Dendritic cell treated with granulocyte-macrophage colony-stimulating factor and Interleukin-4, amounts not matched to agents 40 ng/mL and 50 ng/mL, for 4 days (primary cell): ENCODE results near the gene SAA4.
"Not testable (repeated sequence)": the region's sequence is repeated elsewhere in the genome, so short reads cannot be mapped to it uniquely, and the experiment has no call there.

Experiments
- H3K27ac Mint-ChIP-seq: one replicate; pipeline ENCODE4 v1.8.0; 2022; ENCODE audit warnings: mild to moderate bottlenecking, mixed read lengths
- H3K27me3 Mint-ChIP-seq: one replicate; pipeline ENCODE4 v1.8.0; 2022; ENCODE audit warnings: mild to moderate bottlenecking, mixed read lengths
- H3K36me3 Mint-ChIP-seq: one replicate; pipeline ENCODE4 v1.8.0; 2022; ENCODE audit warnings: low read depth, mixed read lengths
- H3K4me1 Mint-ChIP-seq: one replicate; pipeline ENCODE4 v1.8.0; 2022; ENCODE audit warnings: low read depth, mixed read lengths
- H3K4me3 Mint-ChIP-seq: one replicate; pipeline ENCODE4 v1.8.0; 2022; ENCODE audit warnings: mild to moderate bottlenecking, moderate library complexity, mixed read lengths
- H3K9me3 Mint-ChIP-seq: one replicate; pipeline ENCODE4 v1.8.0; 2022; ENCODE audit warnings: mixed read lengths
- intact Hi-C: fragments of 100-400 bp; cut with micrococcal nuclease; formaldehyde crosslinking; loops from one replicate; pipeline ENCODE4 v1.15.0; 2022

The SAA4 gene

DNA sequence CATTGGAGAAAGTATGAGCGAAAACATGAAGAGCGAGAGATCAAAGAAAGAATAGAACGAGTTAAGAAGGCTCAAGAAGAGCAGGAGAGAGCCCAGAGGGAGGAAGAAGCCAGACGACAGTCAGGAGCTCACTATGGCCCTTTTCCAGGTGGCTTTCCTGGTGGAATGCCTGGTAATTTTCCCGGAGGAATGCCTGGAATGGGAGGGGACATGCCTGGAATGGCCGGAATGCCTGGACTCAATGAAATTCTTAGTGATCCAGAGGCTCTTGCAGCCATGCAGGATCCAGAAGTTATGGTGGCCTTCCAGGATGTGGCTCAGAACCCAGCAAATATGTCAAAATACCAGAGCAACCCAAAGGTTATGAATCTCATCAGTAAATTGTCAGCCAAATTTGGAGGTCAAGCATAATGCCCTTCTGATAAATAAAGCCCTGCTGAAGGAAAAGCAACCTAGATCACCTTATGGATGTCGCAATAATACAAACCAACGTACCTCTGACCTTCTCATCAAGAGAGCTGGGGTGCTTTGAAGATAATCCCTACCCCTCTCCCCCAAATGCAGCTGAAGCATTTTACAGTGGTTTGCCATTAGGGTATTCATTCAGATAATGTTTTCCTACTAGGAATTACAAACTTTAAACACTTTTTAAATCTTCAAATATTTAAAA lies 26.2 kb upstream of the SAA4 start:
- H3K27ac Mint-ChIP-seq, intact Hi-C loops, H3K36me3 Mint-ChIP-seq, H3K4me3 Mint-ChIP-seq, H3K27me3 Mint-ChIP-seq, H3K9me3 Mint-ChIP-seq: not testable (repeated sequence)
- peaks cover 26% of the 10 kb centered on the region for H3K4me1 Mint-ChIP-seq

DNA sequence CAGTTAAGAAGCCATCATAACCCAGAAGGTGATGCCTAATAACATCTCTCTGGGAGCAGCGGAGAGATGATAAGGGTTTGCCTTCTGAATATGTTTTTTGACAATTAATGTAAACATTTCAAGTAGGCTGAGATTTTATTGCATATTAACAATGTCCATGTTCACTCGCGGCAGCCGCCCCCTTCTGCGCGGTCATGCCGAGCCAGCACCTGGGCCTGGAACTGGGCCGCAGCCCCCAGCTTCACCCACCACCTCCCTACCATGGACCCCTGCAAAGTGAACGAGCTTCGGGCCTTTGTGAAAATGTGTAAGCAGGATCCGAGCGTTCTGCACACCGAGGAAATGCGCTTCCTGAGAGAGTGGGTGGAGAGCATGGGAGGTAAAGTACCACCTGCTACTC lies 25.1 kb upstream of the SAA4 start:
- Mint-ChIP-seq H3K36me3 (no peaks in the 10 kb centered on the region), H3K4me1 (peaks cover 26% of the 10 kb centered on the region), H3K27ac (no peak overlapping the region), H3K4me3 (no peak overlapping the region), H3K27me3 (peaks cover under 1% of the 10 kb centered on the region), H3K9me3 (no peaks in the 10 kb centered on the region)
- intact Hi-C loops = no loop called here

DNA sequence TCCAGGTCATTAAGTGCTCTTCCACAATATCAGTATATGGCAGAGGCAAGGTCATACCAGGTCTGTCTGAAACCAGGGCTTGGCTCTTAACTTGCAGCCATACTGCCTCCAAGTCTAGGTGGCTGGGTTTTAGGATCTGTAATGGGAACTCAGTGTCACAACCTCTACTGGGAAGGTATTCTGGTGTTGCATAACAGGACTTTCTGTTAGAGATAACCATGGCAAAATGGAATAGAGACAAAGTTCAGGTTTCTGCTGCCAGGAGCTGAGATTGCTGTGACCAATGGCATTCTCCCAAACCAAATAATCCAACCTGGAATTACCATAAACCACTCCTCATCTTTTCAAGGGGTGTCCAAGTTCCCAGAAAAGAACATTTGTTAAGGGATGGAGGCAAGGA lies 22.7 kb upstream of the SAA4 start:
- intact Hi-C loops = no loop called here
- Mint-ChIP-seq H3K4me3 (no peak overlapping the region), H3K27ac (no peak overlapping the region), H3K27me3 (peaks cover 3% of the 10 kb centered on the region), H3K9me3 (no peaks in the 10 kb centered on the region), H3K36me3 (no peaks in the 10 kb centered on the region), H3K4me1 (peaks cover 13% of the 10 kb centered on the region)

DNA sequence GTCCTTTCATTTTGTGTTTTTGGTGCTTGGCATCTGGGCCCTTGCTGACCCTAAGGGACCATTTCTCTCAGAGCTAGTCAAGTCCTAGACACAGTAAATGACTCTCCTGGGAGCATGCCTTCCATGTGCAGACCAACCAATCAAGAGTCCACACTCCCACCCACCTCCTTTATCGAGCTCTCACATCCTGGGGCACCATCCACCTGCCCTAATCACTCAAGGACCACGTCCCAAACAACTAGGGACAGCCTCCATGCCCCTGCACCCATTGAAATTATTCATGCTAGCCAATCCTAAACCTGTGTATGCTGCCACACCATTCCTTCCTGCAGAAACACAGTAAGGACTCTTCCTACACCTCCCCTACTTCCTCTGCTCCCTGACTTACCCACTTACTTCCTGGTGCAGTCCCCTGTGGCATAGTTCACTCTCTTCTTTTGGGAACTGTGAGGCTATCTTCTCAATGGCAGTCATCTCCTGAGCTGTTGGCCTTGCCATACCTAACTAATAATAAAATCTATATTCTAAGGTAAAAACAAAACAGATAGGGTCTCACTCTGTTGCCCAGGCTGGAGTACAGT lies 18.3 kb upstream of the SAA4 start:
- Mint-ChIP-seq H3K9me3 (no peaks in the 10 kb centered on the region), H3K27me3 (peaks cover 3% of the 10 kb centered on the region), H3K36me3 (no peaks in the 10 kb centered on the region), H3K4me1 (peaks cover 5% of the 10 kb centered on the region), H3K4me3 (no peak overlapping the region), H3K27ac (no peak overlapping the region)
- intact Hi-C loops = no loop called here

DNA sequence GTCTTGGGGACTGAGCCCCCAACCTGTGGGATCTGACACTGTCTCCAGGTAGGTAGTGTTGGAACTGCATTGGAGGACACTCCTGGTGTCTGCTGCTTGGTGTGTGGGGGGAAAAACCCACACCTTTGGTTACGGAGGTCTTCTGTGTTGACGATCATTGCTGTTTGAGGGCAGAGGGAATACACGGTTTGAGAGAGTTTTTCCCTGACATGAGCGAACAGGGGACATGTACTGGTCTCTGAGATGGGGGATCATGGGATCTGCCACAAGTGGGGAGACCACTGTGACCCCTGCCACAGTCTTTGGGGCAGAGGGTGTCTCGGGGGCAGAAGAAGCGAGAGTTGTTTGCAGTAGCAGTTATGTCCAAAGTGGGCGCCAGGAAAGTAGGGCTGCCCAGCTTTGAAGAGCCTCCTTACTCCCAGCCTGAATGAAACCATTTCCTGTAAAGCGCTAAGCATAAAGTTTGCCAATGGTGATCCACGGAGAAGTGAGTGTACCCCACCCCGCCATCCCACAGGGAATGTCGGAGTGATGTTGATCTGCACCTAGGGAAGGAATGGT lies 17.3 kb upstream of the SAA4 start:
- H3K27me3 Mint-ChIP-seq = peaks cover 3% of the 10 kb centered on the region
- H3K27ac Mint-ChIP-seq = no peak overlapping the region
- intact Hi-C loops = no loop called here
- no peaks in the 10 kb centered on the region for H3K36me3 Mint-ChIP-seq
- peaks cover 5% of the 10 kb centered on the region for H3K4me1 Mint-ChIP-seq
- H3K4me3 Mint-ChIP-seq = no peak overlapping the region
- no peaks in the 10 kb centered on the region for H3K9me3 Mint-ChIP-seq

DNA sequence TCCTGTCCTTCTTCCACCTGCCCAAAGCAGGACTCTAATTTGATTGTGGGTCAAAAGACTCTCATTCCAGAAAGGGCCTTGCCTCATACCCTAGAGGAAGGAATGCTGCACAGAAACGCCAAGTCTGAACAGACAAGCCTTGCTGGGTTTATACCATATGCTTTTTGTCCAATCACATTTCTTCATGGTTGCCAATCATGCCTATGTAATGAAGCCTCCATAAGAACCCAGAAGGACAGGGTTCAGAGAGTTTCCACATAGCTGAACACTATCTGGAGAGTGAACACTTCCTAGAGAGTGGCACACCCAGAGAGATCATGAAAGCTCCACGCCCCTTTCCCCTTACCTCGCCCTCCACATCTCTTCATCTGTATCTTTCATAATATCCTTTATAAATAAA lies 16.6 kb upstream of the SAA4 start:
- peaks cover 5% of the 10 kb centered on the region for H3K4me1 Mint-ChIP-seq
- H3K9me3 Mint-ChIP-seq = no peaks in the 10 kb centered on the region
- intact Hi-C loops = no loop called here
- H3K36me3 Mint-ChIP-seq = no peaks in the 10 kb centered on the region
- peaks cover 5% of the 10 kb centered on the region for H3K27me3 Mint-ChIP-seq
- no peak overlapping the region for H3K27ac Mint-ChIP-seq
- H3K4me3 Mint-ChIP-seq = no peak overlapping the region

DNA sequence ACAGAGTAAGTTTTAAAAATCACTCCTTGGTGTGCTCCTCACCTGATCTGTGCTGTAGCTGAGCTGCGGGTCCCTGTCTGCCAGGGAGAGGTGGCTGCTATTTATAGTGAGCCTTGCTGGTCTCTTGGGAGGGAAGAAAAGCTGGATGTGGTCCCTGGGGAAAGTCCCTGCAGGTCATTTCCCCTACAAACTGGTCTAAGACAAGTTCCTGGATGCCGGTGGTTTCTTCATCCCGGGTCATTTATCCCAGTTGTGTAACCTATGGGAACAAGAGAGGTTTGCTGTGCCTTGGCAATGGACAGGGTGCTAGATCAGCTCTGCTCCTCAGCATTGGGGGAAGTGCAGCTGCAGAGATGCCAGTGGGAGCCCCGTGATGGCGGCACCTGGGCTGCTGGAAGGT lies 12.0 kb upstream of the SAA4 start, which contains the start of gene SAA2:
SAA2 (minus strand) TSS at position 108 of the 400 bp plus-strand sequence. CDS start 657 bp downstream, outside the sequence.
- peaks cover 14% of the 10 kb centered on the region for H3K4me1 Mint-ChIP-seq
- no peaks in the 10 kb centered on the region for H3K9me3 Mint-ChIP-seq
- no peak within 1 kb of the TSS for H3K4me3 Mint-ChIP-seq
- peaks cover 3% of the 10 kb centered on the region for H3K27me3 Mint-ChIP-seq
- H3K36me3 Mint-ChIP-seq = no peaks in the 10 kb centered on the region
- no peak within 1 kb of the TSS for H3K27ac Mint-ChIP-seq
- intact Hi-C loops = no loop called here

DNA sequence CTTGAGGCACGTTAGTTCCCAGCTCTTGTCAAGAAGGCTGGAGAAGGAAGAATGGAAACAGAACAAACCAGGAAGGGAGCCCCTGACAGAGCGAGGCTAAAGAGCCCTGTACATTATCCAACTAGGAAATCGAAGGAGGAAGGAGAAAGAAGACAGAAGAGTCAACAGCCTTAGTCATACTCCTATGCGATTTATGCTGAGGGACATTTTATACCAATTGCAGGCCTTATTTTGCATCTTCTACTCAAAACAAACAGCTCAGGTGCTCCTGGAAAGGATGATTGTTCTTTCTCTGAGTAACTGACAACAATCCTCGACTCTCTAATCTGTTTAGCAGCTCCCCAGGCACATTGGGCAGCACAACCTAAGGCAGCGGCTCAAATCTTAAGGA lies 10.6 kb upstream of the SAA4 start:
- peak overlapping the region; percentile 70 for H3K27ac Mint-ChIP-seq
- H3K4me3 Mint-ChIP-seq, intact Hi-C loops, H3K9me3 Mint-ChIP-seq, H3K36me3 Mint-ChIP-seq, H3K27me3 Mint-ChIP-seq: not testable (repeated sequence)
- peaks cover 14% of the 10 kb centered on the region for H3K4me1 Mint-ChIP-seq

DNA sequence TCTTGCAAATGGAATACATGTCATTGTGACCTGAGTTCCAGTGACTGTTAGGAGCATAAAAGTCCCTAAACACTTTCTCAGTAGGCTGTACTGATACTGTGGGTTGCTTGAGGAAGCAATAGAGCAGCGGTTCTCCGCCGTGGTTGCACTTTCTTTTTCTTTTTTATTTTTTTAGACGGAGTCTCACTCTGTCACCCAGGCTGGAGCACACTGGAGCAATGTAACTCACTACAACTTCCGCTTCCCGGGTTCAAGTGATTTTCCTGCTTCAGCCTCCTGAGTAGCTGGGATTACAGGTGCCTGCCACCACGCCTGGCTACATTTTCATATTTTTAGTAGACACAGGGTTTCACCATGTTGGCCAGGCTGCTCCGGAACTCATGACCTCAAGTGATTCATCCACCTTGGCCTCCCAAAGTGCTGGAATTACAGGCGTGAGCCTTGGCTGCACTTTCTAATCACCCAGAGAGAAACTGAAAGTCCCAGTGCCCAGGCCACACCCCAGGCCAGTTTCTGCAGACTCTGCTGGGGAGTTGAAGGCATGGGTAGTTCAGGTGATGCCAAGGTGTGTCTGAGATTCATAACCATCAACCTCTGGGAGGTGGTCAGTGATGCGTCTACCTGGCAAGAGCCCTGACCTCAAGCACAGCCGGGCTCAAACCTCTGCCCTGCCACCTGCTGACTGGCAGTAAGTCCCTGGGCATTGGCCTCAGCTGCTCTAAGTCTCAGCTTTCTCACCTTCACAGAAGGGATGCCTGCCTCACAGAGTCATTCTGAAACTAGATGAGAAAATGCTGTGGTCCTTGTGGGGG lies 10.0 kb upstream of the SAA4 start:
- Mint-ChIP-seq H3K4me1 (peaks cover 14% of the 10 kb centered on the region), H3K4me3 (peak overlapping the region; percentile 59), H3K27ac (peak overlapping the region; percentile 70)
- H3K9me3 Mint-ChIP-seq, H3K36me3 Mint-ChIP-seq, intact Hi-C loops, H3K27me3 Mint-ChIP-seq: not testable (repeated sequence)

DNA sequence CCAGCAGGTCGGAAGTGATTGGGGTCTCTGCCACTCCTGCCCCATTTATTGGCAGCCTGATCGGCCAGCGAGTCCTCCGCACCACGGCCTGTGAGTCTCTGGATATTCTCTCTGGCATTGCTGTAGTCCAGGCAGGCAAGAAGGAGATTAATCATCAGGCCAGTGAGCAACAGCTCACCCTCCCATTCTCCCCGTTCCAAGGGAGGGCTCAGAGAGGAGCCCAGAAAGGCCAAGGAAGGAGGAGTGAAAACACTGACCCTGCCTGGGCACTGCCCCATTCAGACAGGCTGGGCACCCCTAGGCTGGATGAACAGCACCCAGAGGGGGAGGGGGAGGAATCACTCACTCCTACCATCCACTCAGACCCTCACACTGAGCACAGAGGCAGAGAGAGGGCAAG lies 8.8 kb upstream of the SAA4 start:
- H3K4me3 Mint-ChIP-seq = no peak overlapping the region
- no peaks in the 10 kb centered on the region for H3K9me3 Mint-ChIP-seq
- H3K36me3 Mint-ChIP-seq = no peaks in the 10 kb centered on the region
- peak overlapping the region; percentile 58 for H3K27ac Mint-ChIP-seq
- H3K27me3 Mint-ChIP-seq = peaks cover 10% of the 10 kb centered on the region
- peaks cover 14% of the 10 kb centered on the region for H3K4me1 Mint-ChIP-seq
- intact Hi-C loops = no loop called here

DNA sequence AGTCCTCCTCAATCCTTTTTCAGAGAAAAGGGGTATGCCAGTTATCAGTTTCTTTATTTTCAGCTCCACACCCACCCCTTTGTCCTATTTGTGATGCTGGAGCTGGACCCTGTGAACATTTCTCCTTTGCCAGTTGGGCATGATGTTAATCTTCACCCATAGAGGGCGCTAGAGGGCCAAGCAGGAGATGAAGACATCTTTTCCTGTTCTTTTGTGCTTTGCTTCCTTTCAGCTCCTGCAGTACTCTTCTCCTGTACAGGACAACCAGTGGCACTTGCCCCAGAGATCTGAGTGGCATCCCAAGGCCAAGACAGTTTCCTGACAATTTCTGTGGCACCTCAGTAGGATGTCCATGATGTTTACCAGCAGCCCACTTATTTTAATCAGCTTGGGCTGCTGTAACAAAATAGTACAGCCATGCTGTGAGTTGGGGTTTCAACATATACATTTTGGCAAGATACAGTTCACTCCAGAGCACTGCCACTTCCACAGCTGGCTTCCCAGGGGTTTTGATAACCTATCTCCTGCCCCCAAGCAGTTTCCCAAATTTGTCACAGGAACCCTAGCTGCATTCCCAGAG lies 7.3 kb upstream of the SAA4 start:
- peaks cover 18% of the 10 kb centered on the region for H3K27me3 Mint-ChIP-seq
- H3K27ac Mint-ChIP-seq = no peak overlapping the region
- intact Hi-C loops = loop anchor here (5.0 kb wide), 2 partner anchors 78 to 93 kb away; partner anchors contain the start of genes GTF2H1 and HPS5
- H3K9me3 Mint-ChIP-seq = no peaks in the 10 kb centered on the region
- no peaks in the 10 kb centered on the region for H3K36me3 Mint-ChIP-seq
- peaks cover 14% of the 10 kb centered on the region for H3K4me1 Mint-ChIP-seq
- H3K4me3 Mint-ChIP-seq = no peak overlapping the region

DNA sequence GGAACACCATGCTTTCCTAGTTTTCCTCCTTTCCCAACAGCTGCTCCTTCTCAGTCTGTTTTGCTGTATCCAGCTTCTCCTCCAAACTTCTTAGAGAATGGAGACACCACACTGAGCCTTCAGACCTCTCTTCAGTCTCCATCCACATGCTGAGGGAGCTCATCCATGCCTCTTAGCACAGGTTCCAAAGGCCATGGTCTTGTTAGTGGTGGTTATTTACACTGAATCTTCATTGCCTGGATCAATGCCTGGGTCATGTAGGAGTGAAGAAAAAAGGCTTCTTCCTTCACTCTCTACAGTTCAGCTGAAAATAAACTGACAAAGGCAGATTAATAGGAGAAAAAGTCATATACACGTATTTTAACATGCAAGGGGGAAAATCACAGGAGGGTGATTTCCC lies 3.1 kb upstream of the SAA4 start:
- no peaks in the 10 kb centered on the region for H3K36me3 Mint-ChIP-seq
- intact Hi-C loops = loop anchor here (5.0 kb wide), 2 partner anchors 83 to 98 kb away; partner anchors contain the start of genes GTF2H1 and HPS5

DNA sequence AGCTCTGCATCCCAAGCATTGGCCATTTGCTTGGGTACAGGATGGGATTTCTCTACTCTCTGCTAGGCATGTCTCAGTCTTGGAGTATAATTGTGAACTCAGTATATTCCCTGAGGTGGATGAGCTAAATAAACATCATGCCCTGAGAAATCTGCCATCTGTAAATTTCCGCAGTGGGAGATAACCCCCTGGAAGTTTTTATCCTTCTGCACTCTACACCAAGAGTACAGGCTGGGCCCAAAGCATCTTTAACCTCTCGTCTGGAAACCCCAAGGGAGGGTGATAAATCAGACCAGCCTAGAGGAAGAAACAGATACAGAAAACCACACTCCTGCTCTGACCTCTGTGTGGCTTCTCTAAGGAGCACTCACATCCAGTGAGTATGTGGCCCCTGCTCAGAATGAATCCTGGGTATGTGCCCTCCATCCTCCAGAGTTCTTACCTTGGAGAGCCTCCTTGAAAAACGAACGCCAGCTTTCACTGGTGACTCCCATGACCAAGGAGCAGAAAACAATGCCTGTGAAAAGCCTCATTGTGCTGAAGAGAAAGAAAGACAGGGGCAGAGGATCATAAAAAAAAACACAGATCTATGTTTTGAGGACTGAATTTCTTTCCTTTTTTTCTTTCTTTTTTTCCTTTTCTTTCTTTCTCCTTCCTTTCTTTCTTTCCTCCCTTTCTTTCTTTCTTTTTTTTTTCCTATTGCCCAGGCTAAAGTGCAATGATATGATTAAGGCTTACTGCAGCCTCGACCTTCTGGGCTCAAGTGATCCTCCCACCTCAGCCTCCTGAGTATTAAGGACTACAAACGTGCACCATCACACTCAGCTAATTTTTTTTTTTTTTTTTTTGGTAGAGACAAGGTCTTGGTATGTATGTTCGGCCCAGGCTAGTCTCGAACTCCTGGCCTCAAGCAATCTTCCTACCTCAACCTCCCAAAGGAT lies 938 bp downstream of the SAA4 start:
- intact Hi-C loops = no loop called here
- no peaks in the 10 kb centered on the region for H3K9me3 Mint-ChIP-seq
- H3K4me3 Mint-ChIP-seq = no peak overlapping the region
- H3K27ac Mint-ChIP-seq = no peak overlapping the region
- H3K36me3 Mint-ChIP-seq = no peaks in the 10 kb centered on the region
- H3K27me3 Mint-ChIP-seq = peaks cover 38% of the 10 kb centered on the region
- H3K4me1 Mint-ChIP-seq = no peaks in the 10 kb centered on the region

More for the DNA sequence above, 3.1 kb upstream of the SAA4 start:
- H3K27me3 Mint-ChIP-seq = peaks cover 41% of the 10 kb centered on the region
- no peak overlapping the region for H3K4me3 Mint-ChIP-seq
- H3K27ac Mint-ChIP-seq = no peak overlapping the region
- peaks cover 5% of the 10 kb centered on the region for H3K4me1 Mint-ChIP-seq
- H3K9me3 Mint-ChIP-seq = no peaks in the 10 kb centered on the region
